GM18873 (cell line): Measurements from ENCODE around the gene MDFIC.

Experiments used
- ATAC-seq: cut with Tn5 transposase; IDR thresholded peaks from one replicate; pipeline ENCODE4 v1.9.1; 2021; ENCODE audit warnings: mild to moderate bottlenecking, moderate library complexity, moderate number of reproducible peaks; ENCODE audit not compliant: unreplicated experiment, low FRiP score

Gene MDFIC

GRCh38 chr7:115032715-115033703 lies 111.1 kb downstream of the MDFIC start:
- no peak for ATAC-seq

DNA sequence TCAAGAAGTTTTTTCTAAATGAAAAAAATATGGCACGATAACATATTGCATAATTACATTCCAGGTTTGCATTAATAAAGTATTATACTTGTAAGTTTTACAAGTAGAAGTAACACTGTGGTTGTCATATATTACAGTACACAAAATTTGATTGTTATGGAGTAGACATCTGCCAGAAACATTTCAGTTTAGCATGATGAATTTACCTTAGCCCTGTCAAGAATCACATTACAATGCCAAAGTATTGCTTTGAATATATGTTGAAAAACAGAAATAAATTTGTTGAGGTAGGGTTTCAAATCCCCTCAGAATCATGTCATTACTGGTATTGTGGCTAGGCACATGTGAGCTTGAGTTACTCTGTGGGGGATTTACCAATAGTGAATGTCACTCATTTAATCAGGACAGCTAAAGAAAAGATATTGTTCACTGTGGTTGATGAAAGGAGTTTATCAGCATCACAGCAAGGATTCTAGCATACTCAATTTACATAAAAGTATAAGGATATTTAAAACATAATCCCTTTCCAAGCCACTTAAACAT lies 112.1 kb downstream of the MDFIC start:
- ATAC-seq, result no peak

DNA sequence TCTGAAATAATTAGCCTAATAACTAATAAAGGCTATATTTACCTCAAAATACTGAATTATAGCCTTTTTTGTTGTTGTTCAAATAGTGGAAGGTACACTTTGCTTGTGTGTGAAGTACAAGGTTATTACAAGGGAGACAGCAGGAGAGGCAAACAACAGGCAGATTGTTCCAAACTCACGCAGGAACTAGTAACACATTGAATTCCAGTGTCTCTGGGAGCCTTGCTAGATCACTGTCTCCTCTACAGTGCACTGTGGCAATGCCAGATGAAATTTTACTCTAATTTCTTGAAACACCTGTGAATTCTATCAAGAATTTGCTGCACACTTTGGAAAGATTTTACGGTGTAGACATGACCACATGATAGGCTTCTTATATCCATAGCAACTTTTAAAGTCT lies 112.6 kb downstream of the MDFIC start:
- no peak for ATAC-seq

DNA sequence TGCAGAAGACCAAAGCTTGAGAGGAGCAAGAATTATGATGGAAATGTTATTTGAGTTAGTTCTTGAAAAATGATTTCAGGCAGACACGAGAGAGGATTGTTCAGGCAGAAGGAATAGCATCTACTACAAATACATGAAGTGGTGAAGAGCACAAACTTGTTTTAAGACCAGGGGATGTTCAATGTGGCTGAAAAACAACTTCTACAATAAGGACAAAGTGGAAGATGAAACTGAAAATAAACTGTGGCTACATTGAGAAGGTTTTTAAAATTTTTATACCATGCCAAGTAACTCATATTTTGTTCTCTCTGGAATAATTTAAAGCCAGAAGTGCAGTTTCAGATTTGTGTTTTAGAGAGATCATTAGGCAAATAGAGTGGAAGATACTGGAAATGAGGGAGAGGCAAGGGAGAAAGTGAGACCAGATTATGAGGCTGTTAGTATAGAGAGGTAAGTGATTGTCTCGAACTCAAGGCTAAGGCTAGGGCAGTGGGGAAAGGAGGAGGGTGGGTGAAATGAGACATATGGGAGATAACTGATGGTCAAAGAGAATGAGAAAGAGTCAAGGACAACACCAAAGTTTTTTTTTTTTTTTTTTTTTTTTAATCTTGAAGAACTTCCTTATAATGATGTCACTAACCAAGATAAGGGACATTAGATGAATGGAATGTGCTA lies 115.4 kb downstream of the MDFIC start:
- ATAC-seq, result no peak

DNA sequence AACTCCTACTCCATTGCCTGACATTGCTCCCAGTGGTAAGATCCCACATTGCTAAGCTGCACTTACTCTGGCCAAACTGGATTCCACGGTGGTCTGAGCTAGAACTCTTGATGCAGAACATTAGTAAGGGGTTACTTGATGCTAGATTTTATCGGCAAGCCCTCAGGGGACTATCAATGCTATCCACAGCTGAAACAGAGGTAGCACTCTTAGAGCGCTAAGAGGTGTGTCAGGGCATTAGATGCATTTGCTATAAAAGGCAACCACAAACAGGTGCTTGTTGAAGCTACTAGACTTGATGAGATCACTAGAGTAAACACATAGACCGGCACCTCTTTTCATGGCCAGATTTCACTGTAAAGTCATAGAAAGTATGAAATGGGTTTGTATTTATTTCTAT lies 116.3 kb downstream of the MDFIC start:
- ATAC-seq, result no peak

- ATAC-seq, result no peak
These were observed 118.2 kb downstream of the MDFIC start for GRCh38 chr7:115040057-115040456.

- no peak for ATAC-seq
These were observed 118.6 kb downstream of the MDFIC start for GRCh38 chr7:115040495-115040894.

DNA sequence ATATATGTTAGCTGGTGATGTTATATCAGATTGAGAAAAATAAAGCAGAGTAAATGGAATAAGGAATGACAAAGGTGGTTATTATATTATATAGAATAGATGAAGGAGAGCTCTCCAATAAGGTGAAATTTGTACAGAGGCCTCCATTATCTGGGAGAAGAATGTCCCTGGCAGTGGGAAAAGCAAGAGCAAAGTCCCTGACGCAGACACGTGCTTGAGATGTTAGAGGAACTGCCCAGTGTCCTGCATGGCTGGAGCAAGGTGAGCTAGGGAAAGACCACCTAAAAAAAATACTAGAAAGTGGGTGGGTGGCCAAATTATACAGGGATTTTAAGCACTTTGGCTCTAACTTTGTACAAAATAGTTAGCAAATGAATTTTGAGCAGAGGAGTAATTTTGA lies 120.7 kb downstream of the MDFIC start:
- no peak for ATAC-seq

DNA sequence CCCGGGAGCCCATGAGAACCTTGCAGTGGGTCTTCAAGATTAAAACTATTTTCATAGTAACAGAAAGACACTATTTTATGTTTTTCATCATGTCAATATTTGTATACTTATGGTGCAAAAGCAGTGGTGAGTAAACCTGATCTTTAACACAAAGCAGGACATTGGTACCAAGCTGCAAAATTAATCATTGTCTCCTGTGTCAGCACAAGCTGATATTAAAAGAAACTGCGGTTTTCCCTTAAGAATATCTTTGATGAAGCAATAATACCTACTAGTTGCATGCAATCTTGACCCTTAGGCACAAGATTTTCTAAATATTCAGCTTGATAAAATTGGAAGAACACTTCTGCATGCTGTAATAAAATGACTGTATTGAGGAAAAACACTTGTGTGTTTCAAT lies 121.7 kb downstream of the MDFIC start:
- no peak for ATAC-seq

- ATAC-seq, result no peak
These were observed 122.3 kb downstream of the MDFIC start for GRCh38 chr7:115044224-115044623.

DNA sequence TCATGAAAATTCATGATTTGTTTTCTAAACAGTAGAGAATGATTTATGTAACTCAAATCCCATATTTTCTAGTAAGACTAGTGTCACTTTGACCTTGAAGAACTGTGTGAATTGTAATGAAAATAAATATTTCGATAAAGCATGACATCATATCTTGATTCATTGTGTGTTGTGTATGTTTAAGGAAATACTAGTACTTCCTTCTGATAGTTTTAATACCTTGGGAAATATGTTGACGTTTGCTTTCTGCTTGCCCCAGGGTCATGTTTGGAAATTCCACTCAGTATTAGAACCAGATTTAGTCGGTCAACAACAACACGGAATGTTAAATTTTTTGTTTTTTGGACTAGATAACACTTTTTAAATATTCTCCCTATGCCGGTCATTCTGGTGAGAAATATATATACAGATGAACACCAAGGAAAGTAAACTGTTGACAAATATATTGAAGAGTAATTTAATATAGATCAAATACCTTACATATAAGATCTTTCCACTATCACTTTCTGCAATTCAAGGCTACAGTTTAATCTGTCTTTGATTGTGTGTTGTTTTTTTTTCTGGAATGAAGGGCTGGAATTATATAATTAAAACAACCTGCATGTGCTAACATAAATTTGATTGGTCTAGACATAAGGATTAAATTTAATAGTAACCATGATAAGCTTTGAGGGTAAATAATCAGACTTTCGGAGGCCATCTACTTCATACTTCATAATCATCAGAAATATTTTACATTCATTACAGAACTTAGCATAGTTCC lies 126.2 kb downstream of the MDFIC start:
- no peak for ATAC-seq

GRCh38 chr7:115052706-115053105 lies 130.8 kb downstream of the MDFIC start:
- no peak for ATAC-seq

DNA sequence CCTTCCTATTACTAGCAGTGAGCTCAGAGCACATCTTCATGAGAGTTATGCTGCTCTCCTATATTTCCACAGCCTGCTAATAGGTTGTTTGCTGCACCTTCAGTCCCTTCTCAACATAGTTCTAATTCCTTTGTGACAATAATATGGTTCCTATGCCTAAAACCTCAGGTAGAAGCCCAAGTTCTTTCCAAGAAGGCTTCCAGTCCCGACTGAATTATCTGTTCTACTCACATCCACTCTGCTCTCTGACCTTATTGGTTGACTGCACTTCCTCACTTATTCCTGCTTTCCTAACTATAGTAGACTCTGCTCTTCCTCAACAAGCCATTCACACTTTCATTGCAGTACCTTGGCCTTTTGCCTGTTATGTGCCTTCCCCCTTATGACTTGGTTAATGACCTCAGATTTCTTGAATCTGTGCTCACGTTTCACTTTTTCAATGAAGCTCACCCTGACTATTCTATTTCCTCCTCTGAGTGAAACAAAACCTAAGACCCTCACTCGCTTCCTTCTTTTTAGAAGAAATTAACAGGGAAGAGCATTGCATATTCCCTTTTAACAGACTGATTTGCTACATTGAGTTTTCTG lies 132.7 kb downstream of the MDFIC start:
- ATAC-seq, result no peak

- ATAC-seq, result no peak
These were observed 134.1 kb downstream of the MDFIC start for GRCh38 chr7:115056019-115056418.

DNA sequence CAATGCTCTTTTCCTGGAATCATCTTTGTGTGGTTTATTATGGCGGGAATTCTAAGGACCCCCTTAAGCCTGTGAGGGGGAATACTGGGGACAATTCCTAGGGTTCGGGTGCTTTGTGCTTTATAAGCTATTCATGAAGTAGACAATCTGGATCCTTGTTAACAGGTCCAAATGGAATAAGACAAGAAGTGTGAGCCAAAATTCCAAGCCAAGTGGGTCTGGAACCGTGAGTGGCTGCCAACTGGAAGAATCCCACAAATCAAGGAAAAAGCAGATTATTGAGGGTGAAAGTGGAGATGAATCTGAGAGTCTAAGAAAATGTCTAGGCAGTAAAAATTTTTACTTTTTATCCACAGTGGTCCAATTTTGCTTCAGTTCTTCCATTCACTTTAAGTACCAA lies 136.8 kb downstream of the MDFIC start:
- ATAC-seq, result no peak

- ATAC-seq, result no peak
These were observed 137.4 kb downstream of the MDFIC start for GRCh38 chr7:115059321-115059720.

DNA sequence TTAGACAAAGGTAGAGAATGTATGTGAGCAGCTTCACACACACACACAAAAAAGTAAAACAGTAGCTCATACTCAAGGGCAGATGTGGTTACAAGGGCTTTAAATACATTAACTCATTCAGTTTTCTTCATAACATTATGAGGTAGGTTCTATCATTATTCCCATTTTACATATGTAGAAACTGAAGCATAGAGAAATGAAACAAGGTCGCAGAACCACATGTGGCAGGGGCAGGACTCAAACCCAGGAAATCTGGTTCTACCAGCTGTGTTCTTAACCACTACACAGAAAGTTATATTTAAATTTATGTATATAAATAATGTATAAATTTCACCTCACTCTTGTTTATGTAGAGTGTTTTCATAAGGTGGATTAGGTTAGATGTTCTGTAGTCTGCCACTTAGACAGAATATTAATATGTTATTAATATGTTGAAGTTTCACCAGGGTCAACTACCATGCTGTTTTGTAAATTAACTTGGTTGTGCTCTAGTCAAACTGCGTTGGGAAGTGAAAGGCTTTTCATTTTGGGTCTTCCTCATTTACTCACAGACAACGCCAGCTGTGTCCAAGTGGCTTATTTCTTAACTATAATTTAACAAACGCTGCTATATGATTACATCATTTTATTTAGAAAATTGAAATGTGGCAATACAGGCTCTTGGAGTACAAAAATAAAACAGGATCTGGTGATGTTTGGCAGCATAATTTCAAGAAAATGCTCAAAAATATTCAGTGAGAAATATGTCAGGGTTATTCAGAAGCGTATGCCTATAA lies 138.4 kb downstream of the MDFIC start:
- peak; percentile 71 for ATAC-seq

- no peak for ATAC-seq
These were observed 144.2 kb downstream of the MDFIC start for GRCh38 chr7:115066050-115066449.

- ATAC-seq, result no peak
These were observed 144.7 kb downstream of the MDFIC start for GRCh38 chr7:115066634-115067033.

GRCh38 chr7:115068220-115068619 lies 146.3 kb downstream of the MDFIC start:
- ATAC-seq, result no peak
